Mesenchymal stem cell (in vitro differentiated cells and primary cell): Measurements from ENCODE around the gene XRCC3.
A peak's percentile ranks its signal among the peaks of the same experiment; 100 is the strongest.

Source experiments
- DNase-seq: peaks from one replicate; pipeline ENCODE4 v3.0.0-alpha.2; 2013
- H2AFZ ChIP-seq: one replicate; pipeline ENCODE4 v1.6.1; 2013; ENCODE audit warnings: low read depth, mild to moderate bottlenecking, control low read depth, inconsistent platforms, low read length, moderate library complexity
- H2AK5ac ChIP-seq: 2 replicates; pipeline ENCODE4 v1.6.1; 2013; ENCODE audit warnings: low read length, moderate library complexity, mild to moderate bottlenecking, inconsistent platforms; ENCODE audit not compliant: severe bottlenecking
- H2BK120ac ChIP-seq: one replicate; pipeline ENCODE4 v1.6.1; 2013; ENCODE audit warnings: low read depth, mild to moderate bottlenecking, inconsistent platforms, low read length, moderate library complexity
- H2BK12ac ChIP-seq, 2 experiments: one replicate each; pipeline ENCODE4 v1.6.1; 2013; ENCODE audit warnings: inconsistent platforms in 2 of 2, low read length in 2 of 2, mild to moderate bottlenecking in 2 of 2, moderate library complexity in 2 of 2, control low read depth in 1 of 2
- H2BK15ac ChIP-seq: one replicate; pipeline ENCODE4 v1.6.1; 2013; ENCODE audit warnings: mild to moderate bottlenecking, low read depth, inconsistent platforms; ENCODE audit not compliant: poor library complexity, severe bottlenecking
- H2BK5ac ChIP-seq: 2 replicates; pipeline ENCODE4 v1.6.1; 2013; ENCODE audit warnings: low read depth, mild to moderate bottlenecking, low read length, control low read depth, inconsistent platforms; ENCODE audit not compliant: poor library complexity, severe bottlenecking
- H3K14ac ChIP-seq, 2 experiments: one replicate each; pipeline ENCODE4 v1.6.1; 2013; ENCODE audit warnings: inconsistent platforms in 2 of 2, low read length in 2 of 2, control low read depth in 1 of 2, mild to moderate bottlenecking in 1 of 2, moderate library complexity in 1 of 2
- H3K18ac ChIP-seq, 2 experiments: one replicate each; pipeline ENCODE4 v1.6.1; 2013; ENCODE audit warnings: inconsistent platforms in 2 of 2, low read length in 2 of 2, control low read depth in 1 of 2, low read depth in 1 of 2, mild to moderate bottlenecking in 1 of 2
- H3K23ac ChIP-seq, 2 experiments: one replicate each; pipeline ENCODE4 v1.6.1; 2013; ENCODE audit warnings: inconsistent platforms in 2 of 2, low read length in 2 of 2, mild to moderate bottlenecking in 2 of 2, moderate library complexity in 2 of 2, control low read depth in 1 of 2
- H3K27ac ChIP-seq: 2 replicates; pipeline ENCODE4 v1.5.1; 2013; ENCODE audit warnings: mild to moderate bottlenecking, moderate library complexity, low read length, control low read depth, inconsistent platforms; ENCODE audit not compliant: poor library complexity, severe bottlenecking
- H3K27me3 ChIP-seq, 2 experiments: 2 replicates each; pipeline versions ENCODE4 v1.6.1 to v1.7.0; 2013; ENCODE audit warnings: low read length in 2 of 2, mild to moderate bottlenecking in 2 of 2, moderate library complexity in 2 of 2, control low read depth in 1 of 2, inconsistent platforms in 1 of 2; ENCODE audit not compliant: control insufficient read depth in 1 of 2, insufficient read depth in 1 of 2
- H3K36me3 ChIP-seq, 2 experiments: 2 replicates each; pipeline versions ENCODE4 v1.6.1 to v1.7.0; 2013; ENCODE audit warnings: low read length in 2 of 2, control low read depth in 1 of 2, inconsistent platforms in 1 of 2, low read depth in 1 of 2, mild to moderate bottlenecking in 1 of 2; ENCODE audit not compliant: insufficient read depth in 2 of 2, control insufficient read depth in 1 of 2
- H3K4ac ChIP-seq, 2 experiments: one replicate each; pipeline ENCODE4 v1.6.1; 2013; ENCODE audit warnings: inconsistent platforms in 2 of 2, low read length in 2 of 2, mild to moderate bottlenecking in 2 of 2, moderate library complexity in 2 of 2, control low read depth in 1 of 2, low read depth in 1 of 2
- H3K4me1 ChIP-seq: 2 replicates; pipeline ENCODE4 v1.6.1; 2013; ENCODE audit warnings: low read depth, low read length, control low read depth; ENCODE audit not compliant: control insufficient read depth, insufficient read depth
- H3K4me2 ChIP-seq: 2 replicates; pipeline ENCODE4 v1.6.1; 2013; ENCODE audit warnings: low read length, mild to moderate bottlenecking, inconsistent platforms; ENCODE audit not compliant: poor library complexity, severe bottlenecking
- H3K4me3 ChIP-seq, 2 experiments: 2 replicates each; pipeline versions ENCODE4 v1.5.1 to v1.7.0; 2013; ENCODE audit warnings: low read length in 2 of 2, mild to moderate bottlenecking in 2 of 2, control low read depth in 1 of 2, low read depth in 1 of 2; ENCODE audit not compliant: insufficient read depth in 1 of 2
- H3K79me1 ChIP-seq: replicated peaks from 2 replicates; pipeline ENCODE4 v1.6.1; 2013; ENCODE audit warnings: mild to moderate bottlenecking, control low read depth, low read length, inconsistent platforms; ENCODE audit not compliant: poor library complexity, severe bottlenecking
- H3K9ac ChIP-seq: 2 replicates; pipeline ENCODE4 v1.7.0; 2013; ENCODE audit warnings: mild to moderate bottlenecking, low read length, moderate library complexity
- H3K9me3 ChIP-seq: 2 replicates; pipeline ENCODE4 v1.7.0; 2013; ENCODE audit warnings: mild to moderate bottlenecking, low read length; ENCODE audit not compliant: control insufficient read depth
- H4K8ac ChIP-seq: one replicate; pipeline ENCODE4 v1.6.1; 2013; ENCODE audit warnings: inconsistent platforms, mild to moderate bottlenecking, low read length, moderate library complexity
- H4K91ac ChIP-seq: one replicate; pipeline ENCODE4 v1.6.1; 2013; ENCODE audit warnings: mild to moderate bottlenecking, low read length, inconsistent platforms
- WGBS: methylation state at CpG from one replicate; pipeline ENCODE4 v1.1.7; 2013; ENCODE audit warnings: mixed read lengths; 5-methylcytosine and 5-hydroxymethylcytosine counted together

The XRCC3 gene

DNA sequence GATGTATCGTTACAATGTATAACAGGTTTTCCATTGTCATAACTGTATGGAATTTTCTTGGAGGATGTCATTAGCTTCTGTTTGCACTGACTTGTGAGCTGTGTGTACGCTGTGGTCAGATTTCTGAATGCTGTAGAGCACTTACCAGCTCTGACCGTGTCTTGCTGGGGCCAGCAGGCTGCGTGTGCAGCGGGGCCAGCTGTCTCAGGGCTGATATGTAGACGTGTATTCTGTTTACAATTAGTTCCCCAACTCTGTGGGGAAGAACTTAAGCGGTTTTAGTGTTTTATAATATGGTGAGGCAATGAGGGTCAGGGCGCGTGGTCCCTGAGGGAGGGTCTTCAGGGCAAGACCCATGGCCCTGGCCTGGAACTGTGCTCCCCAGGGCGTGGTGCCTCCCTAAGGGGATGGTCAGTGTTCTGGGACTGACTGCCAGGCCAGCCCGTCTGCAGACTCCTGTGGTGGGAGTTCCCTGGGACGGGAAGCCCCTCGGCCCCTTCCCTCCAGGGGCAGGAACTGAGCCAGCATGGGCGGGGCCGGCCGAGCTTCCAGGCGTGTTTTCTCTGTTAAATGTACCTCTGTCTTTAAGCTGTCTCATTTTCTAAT, 18.7 kb downstream of the XRCC3 start:
- Histone ChIP-seq H3K14ac (no peak overlapping the region), H2BK12ac (no peak overlapping the region), H2AFZ (no peak overlapping the region), H3K18ac (no peak overlapping the region), H3K4ac (no peak overlapping the region), H4K91ac (no peak overlapping the region), H3K23ac (no peak overlapping the region), H2BK5ac (no peak overlapping the region), H3K4me2 (peak overlapping the region; percentile 41), H2AK5ac (no peak overlapping the region), H3K27ac (peak overlapping the region; percentile 43), H3K9ac (peak overlapping the region; percentile 53), H3K27me3 (no peaks in the 10 kb centered on the region), H3K9me3 (no peaks in the 10 kb centered on the region), H3K79me1 (peaks cover 60% of the 10 kb centered on the region), H3K4me1 (peaks cover 51% of the 10 kb centered on the region), H3K36me3 (peaks cover 75 to 77% of the 10 kb centered on the region in 2 experiments), H2BK120ac (no peak overlapping the region), H2BK15ac (no peak overlapping the region), H4K8ac (no peak overlapping the region), H3K4me3 (no peak overlapping the region)
- peak; percentile 89 for DNase-seq
- 23% methylated on average over 16 of the region's 17 CpGs for WGBS

GRCh38 chr14:103696070-103696402, 19.2 kb downstream of the XRCC3 start:
- H3K4ac ChIP-seq = no peak overlapping the region
- no peak overlapping the region for H2AFZ ChIP-seq
- no peak overlapping the region for H3K23ac ChIP-seq
- no peak overlapping the region for H4K91ac ChIP-seq
- peaks cover 71 to 77% of the 10 kb centered on the region in 2 experiments for H3K36me3 ChIP-seq
- H2BK12ac ChIP-seq = no peak overlapping the region
- H3K27ac ChIP-seq = peak overlapping the region; percentile 2
- H2BK120ac ChIP-seq = no peak overlapping the region
- H2BK15ac ChIP-seq = no peak overlapping the region
- H3K18ac ChIP-seq = peak overlapping the region in 1 of 2 experiments; percentile 11
- no peak overlapping the region for H2AK5ac ChIP-seq
- H3K4me3 ChIP-seq = no peak overlapping the region
- H3K14ac ChIP-seq = no peak overlapping the region
- WGBS = 82% methylated on average over 12 of the region's 13 CpGs
- H3K9ac ChIP-seq = peak overlapping the region; percentile 53
- H3K4me1 ChIP-seq = peaks cover 51% of the 10 kb centered on the region
- no peak overlapping the region for H2BK5ac ChIP-seq
- no peak for DNase-seq
- peaks cover 58% of the 10 kb centered on the region for H3K79me1 ChIP-seq
- H3K9me3 ChIP-seq = no peaks in the 10 kb centered on the region
- H4K8ac ChIP-seq = no peak overlapping the region
- no peak overlapping the region for H3K4me2 ChIP-seq
- no peaks in the 10 kb centered on the region for H3K27me3 ChIP-seq

DNA sequence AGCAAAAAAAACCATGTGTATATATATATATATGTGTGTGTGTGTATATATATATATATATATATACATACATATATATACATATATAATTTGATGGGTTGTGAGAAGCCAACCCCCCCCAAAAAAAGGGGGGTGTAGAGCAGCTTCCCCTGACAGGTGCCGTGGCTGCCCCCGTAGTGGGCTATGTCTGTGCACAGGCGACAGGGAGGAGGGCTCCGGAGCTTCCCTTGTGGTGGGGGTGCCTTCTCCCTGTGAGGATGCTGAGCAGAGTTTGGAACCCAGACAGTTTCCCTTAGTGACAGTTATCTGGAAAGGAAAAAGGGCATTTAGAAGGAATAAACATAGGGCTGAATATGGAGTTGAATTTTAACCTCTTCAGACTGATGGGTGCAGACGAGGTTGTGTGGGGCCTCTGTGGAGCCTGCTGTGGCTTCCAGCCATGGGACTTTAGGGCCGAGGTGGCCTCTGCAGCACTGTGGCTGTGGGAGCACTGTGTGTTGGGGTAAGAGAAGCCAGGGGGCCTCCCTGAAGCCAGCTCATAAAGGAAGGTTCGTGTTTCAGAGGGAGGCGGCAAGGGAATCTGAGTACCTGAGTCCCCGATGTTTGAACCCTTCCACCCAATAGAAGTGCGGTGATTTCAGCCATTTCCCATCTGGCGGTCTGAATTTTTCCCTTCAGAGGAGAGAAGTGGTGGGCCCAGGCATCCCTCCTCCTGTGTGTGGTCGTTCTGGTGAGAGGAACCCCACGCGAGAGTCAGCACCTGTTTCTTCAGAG, 19.8 kb downstream of the XRCC3 start:
- H3K18ac ChIP-seq = peak overlapping the region in 1 of 2 experiments; percentile 30
- H2BK5ac ChIP-seq = no peak overlapping the region
- peaks cover 73 to 74% of the 10 kb centered on the region in 2 experiments for H3K36me3 ChIP-seq
- no peak overlapping the region for H3K4me3 ChIP-seq
- no peaks in the 10 kb centered on the region for H3K27me3 ChIP-seq
- peaks cover 53% of the 10 kb centered on the region for H3K79me1 ChIP-seq
- H3K27ac ChIP-seq = no peak overlapping the region
- no peak overlapping the region for H2AK5ac ChIP-seq
- no peak for DNase-seq
- peak overlapping the region; percentile 62 for H4K8ac ChIP-seq
- no peaks in the 10 kb centered on the region for H3K9me3 ChIP-seq
- H3K14ac ChIP-seq = peak overlapping the region in 1 of 2 experiments; percentile 47
- peak overlapping the region in 1 of 2 experiments; percentile 12 for H2BK12ac ChIP-seq
- H3K4ac ChIP-seq = no peak overlapping the region
- no peak overlapping the region for H3K23ac ChIP-seq
- no peak overlapping the region for H2BK120ac ChIP-seq
- H3K9ac ChIP-seq = no peak overlapping the region
- no peak overlapping the region for H2AFZ ChIP-seq
- no peak overlapping the region for H2BK15ac ChIP-seq
- H3K4me2 ChIP-seq = no peak overlapping the region
- WGBS = 82% methylated on average over 14 of the region's 14 CpGs
- H3K4me1 ChIP-seq = peaks cover 48% of the 10 kb centered on the region
- peak overlapping the region; percentile 47 for H4K91ac ChIP-seq

DNA sequence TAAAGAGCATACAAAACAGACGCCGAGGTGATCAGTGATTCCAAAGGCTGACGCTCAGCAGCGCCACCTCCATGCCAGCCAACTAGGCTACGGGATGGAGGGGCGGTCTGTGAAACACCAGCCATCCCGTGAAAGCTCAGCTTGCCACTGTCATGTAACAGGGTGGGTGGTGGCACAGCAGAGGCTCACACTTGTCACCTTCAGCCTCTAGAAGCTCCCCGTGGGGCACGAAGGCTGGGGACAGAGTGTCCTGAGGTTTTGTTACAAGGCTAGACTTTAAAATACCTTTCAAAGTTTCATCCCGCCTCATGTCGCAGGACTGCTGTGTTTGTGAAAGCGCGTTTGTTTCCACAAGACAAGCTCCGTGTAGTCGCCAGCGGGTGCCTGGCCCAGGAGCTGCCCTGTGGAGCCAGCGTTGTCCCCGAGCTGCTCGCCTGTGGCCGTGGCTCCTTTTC, 20.7 kb downstream of the XRCC3 start:
- Histone ChIP-seq H3K9me3 (no peaks in the 10 kb centered on the region), H3K27me3 (no peaks in the 10 kb centered on the region), H2BK15ac (no peak overlapping the region), H3K79me1 (peaks cover 48% of the 10 kb centered on the region), H4K8ac (peak overlapping the region; percentile 69), H3K27ac (no peak overlapping the region), H3K4me3 (no peak overlapping the region), H3K14ac (no peak overlapping the region), H3K36me3 (peaks cover 72 to 74% of the 10 kb centered on the region in 2 experiments), H2BK12ac (no peak overlapping the region), H2AK5ac (no peak overlapping the region), H3K4me2 (no peak overlapping the region), H3K23ac (peak overlapping the region in 1 of 2 experiments; percentile 49), H3K4ac (no peak overlapping the region), H2AFZ (no peak overlapping the region), H2BK120ac (no peak overlapping the region), H4K91ac (peak overlapping the region; percentile 82), H3K9ac (no peak overlapping the region), H2BK5ac (no peak overlapping the region), H3K4me1 (peaks cover 45% of the 10 kb centered on the region), H3K18ac (no peak overlapping the region)
- 96% methylated on average over 20 of the region's 20 CpGs for WGBS
- no peak for DNase-seq
